ENCODE data around the gene FUT8. TPM values are rescaled to one million over a fixed set of nuclear protein-coding genes. Genes with fewer than 3 reads are reported as not detected.
"Not testable (repeated sequence)": the region's sequence is repeated elsewhere in the genome, so short reads cannot be mapped to it uniquely, and the experiment has no call there.

FUT8 gene
- total RNA-seq, 4 donors from 2014 or later: 15.2 to 38.0 (median 20.7) TPM

DNA sequence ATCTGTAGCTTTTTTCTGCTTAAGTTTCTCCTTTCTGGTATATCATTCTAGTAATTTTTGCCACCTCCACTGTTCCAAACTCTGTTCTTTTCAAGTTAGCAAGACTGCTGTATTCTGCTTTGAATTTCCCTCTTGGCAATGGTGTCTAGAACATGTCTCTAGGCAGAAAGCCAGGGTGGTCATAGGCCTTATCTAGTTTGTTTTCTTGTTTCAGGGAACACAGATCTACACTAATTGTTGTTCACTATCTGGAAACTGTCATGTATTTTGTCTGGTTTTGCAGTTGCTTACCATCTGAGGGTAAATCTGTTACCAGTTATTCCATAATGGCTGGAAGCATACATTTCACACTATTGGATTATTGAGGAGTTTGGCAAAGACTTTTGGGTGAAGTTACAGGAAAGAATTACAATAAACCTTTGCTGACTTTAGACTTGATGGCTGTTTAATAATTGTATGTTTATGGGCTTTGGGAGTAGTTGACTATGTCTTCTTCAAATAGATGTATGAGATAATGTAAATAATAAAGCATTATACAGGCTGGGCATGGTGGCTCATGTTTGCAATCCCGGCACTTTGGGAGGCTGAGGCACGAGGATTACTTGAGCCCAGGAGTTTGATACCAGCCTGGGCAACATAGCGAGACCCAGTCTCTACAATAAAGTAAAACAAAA lies 41.4 kb downstream of the FUT8 start:
- WGBS: 93% methylated on average over 3 of the region's 3 CpGs

DNA sequence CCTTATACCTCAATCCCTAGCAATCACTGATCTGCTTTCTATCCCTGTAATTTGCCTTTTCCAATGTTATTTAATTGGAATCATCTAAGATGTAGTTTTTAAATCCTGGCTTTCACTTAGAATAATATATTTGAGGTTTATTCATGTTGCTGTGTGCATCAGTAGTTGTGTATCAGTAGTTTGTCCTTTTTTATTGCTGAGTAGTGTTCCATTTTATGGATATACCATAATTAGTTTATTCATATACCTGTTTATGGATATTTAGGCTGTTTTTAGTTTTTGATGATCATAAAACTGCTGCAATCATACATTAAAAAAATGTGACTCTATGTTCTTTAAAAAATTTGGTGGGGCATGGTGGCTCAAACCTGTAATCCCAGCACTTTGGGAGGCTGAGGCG lies 43.7 kb downstream of the FUT8 start:
- H3K4me1 ChIP-seq: peaks cover 2% of the 10 kb centered on the region
- H3K36me3 ChIP-seq: peaks cover 4% of the 10 kb centered on the region
- no peak overlapping the region for H3K27ac ChIP-seq
- TF ChIP-seq POLR2A (IDR thresholded peaks at IDR 0.05) (no peak), EP300 (IDR thresholded peaks at IDR 0.05) (no peak)
- DNase-seq (ENCODE audit: low spot score in 2 of 2): no peak
- no peak overlapping the region for H3K4me3 ChIP-seq
- H3K27me3 ChIP-seq: no peaks in the 10 kb centered on the region
- no peaks in the 10 kb centered on the region for H3K9me3 ChIP-seq
- WGBS: 100% methylated on average over 1 of the region's 1 CpG

More for the DNA sequence above, 41.4 kb downstream of the FUT8 start:
- TF ChIP-seq EP300 (IDR thresholded peaks at IDR 0.05) (no peak), POLR2AphosphoS5 (IDR thresholded peaks at IDR 0.05) (no peak), POLR2A (IDR thresholded peaks at IDR 0.05) (no peak)
- TF ChIP-seq, protein P1, sequence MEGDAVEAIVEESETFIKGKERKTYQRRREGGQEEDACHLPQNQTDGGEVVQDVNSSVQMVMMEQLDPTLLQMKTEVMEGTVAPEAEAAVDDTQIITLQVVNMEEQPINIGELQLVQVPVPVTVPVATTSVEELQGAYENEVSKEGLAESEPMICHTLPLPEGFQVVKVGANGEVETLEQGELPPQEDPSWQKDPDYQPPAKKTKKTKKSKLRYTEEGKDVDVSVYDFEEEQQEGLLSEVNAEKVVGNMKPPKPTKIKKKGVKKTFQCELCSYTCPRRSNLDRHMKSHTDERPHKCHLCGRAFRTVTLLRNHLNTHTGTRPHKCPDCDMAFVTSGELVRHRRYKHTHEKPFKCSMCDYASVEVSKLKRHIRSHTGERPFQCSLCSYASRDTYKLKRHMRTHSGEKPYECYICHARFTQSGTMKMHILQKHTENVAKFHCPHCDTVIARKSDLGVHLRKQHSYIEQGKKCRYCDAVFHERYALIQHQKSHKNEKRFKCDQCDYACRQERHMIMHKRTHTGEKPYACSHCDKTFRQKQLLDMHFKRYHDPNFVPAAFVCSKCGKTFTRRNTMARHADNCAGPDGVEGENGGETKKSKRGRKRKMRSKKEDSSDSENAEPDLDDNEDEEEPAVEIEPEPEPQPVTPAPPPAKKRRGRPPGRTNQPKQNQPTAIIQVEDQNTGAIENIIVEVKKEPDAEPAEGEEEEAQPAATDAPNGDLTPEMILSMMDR (IDR thresholded peaks at IDR 0.05): no peak
- Histone ChIP-seq H3K27me3 (no peaks in the 10 kb centered on the region), H3K4me3 (no peak overlapping the region), H3K9me3 (no peaks in the 10 kb centered on the region), H3K4me1 (peaks cover 2% of the 10 kb centered on the region), H3K27ac (no peak overlapping the region), H3K36me3 (no peaks in the 10 kb centered on the region)
- no peak for DNase-seq (ENCODE audit: low spot score in 2 of 2)

DNA sequence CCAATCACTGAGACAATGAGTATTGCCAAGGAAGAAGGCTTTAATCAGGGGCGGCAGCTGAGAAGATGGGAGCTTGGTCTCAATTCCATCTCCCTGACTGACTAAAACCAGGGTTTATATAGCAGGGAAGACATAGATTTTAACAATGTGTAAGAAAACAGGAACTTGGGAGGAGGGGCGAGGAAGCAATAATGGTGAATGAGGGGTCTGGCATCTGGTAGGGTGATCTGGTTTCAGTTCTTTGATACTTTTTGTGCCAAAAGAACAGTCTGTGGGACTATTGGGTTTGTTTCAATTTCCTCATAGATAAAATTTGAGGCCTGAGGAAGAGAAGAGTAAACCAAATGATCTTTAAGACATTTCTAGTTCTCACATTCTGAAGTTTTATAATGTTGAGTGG lies 49.2 kb downstream of the FUT8 start:
- Histone ChIP-seq H3K27ac (no peak overlapping the region), H3K27me3 (no peaks in the 10 kb centered on the region), H3K4me1 (peaks cover 7% of the 10 kb centered on the region), H3K9me3 (no peaks in the 10 kb centered on the region), H3K4me3 (no peak overlapping the region), H3K36me3 (peaks cover 4% of the 10 kb centered on the region)
- DNase-seq (ENCODE audit: low spot score in 2 of 2): no peak
- 52% methylated on average over 2 of the region's 2 CpGs for WGBS
- TF ChIP-seq EP300 (IDR thresholded peaks at IDR 0.05) (no peak), POLR2A (IDR thresholded peaks at IDR 0.05) (no peak), POLR2AphosphoS5 (IDR thresholded peaks at IDR 0.05) (no peak)
- TF ChIP-seq, protein P1 (IDR thresholded peaks at IDR 0.05): no peak

DNA sequence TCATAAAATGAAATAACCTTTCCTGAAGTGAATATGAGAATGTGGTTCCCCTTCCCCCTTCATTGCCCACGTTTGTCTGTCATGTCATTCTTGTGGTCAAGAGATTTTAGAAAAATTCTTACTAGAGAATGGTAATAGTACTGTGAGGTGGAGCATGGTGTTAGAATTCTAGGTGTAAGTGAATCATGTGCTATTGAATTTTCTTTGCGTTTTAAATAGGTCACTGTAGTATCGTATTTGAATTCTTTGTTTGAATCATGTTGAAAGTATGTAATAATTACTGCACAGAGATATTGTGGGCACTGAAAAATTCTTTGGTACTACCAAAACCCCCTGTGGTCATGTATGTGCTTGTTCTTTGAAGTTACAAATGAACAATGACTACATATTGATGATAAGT lies 49.9 kb downstream of the FUT8 start:
- WGBS: 73% methylated on average over 3 of the region's 3 CpGs
- H3K27ac ChIP-seq: no peak overlapping the region

DNA sequence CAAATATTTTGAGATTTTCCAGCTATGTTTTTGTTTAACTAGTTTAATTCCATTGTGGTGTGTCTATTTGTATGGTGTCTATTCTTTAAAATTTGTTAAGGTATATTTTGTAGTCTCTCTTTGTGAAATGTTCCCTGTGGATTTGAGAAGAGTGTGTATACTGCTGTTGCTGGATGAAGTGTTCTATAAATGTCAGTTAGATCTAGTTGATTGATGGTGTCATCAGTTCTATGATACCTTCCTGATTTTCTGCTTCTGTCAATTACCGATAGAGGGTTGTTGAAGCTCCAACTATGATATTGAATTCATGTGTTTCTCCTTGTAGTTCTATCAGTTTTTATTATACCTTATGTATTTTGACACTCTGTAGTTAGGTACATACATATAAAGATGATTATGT lies 53.1 kb downstream of the FUT8 start:
- Histone ChIP-seq H3K4me1 (peaks cover 7% of the 10 kb centered on the region), H3K27me3 (no peaks in the 10 kb centered on the region), H3K4me3 (no peak overlapping the region), H3K27ac (no peak overlapping the region), H3K9me3 (no peaks in the 10 kb centered on the region), H3K36me3 (no peaks in the 10 kb centered on the region)
- no peak for DNase-seq (ENCODE audit: low spot score in 2 of 2)
- TF ChIP-seq POLR2AphosphoS5 (IDR thresholded peaks at IDR 0.05) (no peak), POLR2A (IDR thresholded peaks at IDR 0.05) (no peak), EP300 (IDR thresholded peaks at IDR 0.05) (no peak)
- TF ChIP-seq, protein P1 (IDR thresholded peaks at IDR 0.05): no peak
- 87% methylated on average over 1 of the region's 1 CpG for WGBS

More for the DNA sequence above, 49.9 kb downstream of the FUT8 start:
- Histone ChIP-seq H3K36me3 (peaks cover 4% of the 10 kb centered on the region), H3K4me3 (no peak overlapping the region), H3K27me3 (no peaks in the 10 kb centered on the region), H3K9me3 (no peaks in the 10 kb centered on the region), H3K4me1 (peaks cover 7% of the 10 kb centered on the region)
- no peak for DNase-seq (ENCODE audit: low spot score in 2 of 2)
- TF ChIP-seq EP300 (IDR thresholded peaks at IDR 0.05) (no peak), POLR2A (IDR thresholded peaks at IDR 0.05) (no peak), POLR2AphosphoS5 (IDR thresholded peaks at IDR 0.05) (no peak)
- TF ChIP-seq, protein P1 (IDR thresholded peaks at IDR 0.05): no peak

DNA sequence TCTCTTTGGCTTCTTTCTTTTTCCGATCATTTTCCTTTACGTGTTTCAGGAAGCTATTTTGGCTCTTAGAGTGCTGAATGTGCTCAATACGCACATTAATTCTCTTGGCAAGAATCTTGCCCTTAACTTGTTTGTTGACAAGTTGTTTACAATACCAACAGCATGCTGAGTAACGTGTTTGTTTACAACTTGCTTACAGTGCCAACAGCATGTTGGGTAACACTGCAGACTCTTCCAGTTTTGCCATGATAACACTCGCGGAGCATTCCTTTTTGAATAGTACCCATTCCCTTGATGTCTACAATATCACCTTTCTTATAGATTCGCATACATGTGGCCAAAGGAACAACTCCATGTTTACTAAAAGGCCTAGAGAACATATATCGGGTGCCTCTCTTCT lies 55.4 kb downstream of the FUT8 start:
- 68% methylated on average over 8 of the region's 8 CpGs for WGBS
- DNase-seq (ENCODE audit: low spot score in 2 of 2); H3K36me3 ChIP-seq; H3K27me3 ChIP-seq; H3K27ac ChIP-seq; H3K4me3 ChIP-seq; H3K9me3 ChIP-seq; H3K4me1 ChIP-seq: not testable (repeated sequence)

Data from suprapubic skin (tissue), 4 donors.